Measurements from ENCODE around the gene SPACA6.
"Not testable (repeated sequence)": the region's sequence is repeated elsewhere in the genome, so short reads cannot be mapped to it uniquely, and the experiment has no call there.

SPACA6 gene

DNA sequence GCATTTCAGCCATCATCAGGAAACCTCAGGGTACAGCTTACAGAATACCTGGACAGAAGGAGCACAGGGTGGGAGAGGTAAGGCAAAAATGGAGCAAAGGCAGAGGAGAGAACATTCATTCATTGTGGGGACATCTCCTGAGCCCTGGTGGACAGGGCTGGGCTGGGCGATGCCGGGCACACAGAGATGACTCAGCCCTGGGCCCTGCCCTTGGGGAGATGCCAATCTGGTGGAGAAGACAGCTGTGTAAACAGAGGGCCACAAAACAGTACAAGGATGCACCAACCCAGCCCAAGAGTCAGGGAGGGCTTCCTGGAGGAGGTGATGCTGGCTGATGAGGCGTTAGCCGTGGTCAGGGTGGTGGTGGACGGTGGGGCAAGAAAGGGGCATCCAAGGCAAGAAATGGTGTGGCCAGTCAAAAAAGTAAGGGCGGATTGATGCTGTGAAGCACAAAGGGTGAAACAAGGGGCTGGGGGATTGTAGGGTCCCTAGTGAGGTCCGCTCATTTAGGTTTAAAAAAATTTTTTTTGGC, 34.3 kb downstream of the SPACA6 start:
- H3K4me3 ChIP-seq (ENCODE audit: low read depth, low read length), result no peak overlapping the region
- no peak for DNase-seq (ENCODE audit: low read depth)
- TF ChIP-seq CTCF (IDR thresholded peaks at IDR 0.05; ENCODE audit: low read depth, low read length, missing control alignments), result no peak
- in situ Hi-C loops (cut with HindIII; ENCODE audit: low sequenced_read_pairs), result no loop called here

DNA sequence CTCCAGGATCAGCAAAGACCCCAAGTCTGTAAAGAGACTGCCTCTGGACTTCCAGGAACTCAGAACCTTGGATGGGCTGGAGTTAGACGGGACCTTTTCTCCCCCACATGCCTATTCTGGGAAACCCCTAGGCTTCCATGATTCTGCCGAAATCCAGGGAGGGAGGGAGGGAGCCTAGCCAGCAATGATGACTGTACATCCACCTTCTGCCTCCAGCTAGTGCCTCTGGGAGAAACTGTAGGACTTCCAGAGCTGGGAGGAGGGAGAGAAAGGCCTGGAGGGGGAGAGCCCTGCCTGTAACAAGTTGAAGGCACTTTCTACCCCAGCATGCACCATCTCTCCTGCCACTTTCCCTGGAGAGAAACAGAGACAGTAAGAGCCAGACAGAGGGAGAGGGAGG, 36.7 kb downstream of the SPACA6 start:
- no peak for DNase-seq (ENCODE audit: low read depth)
- in situ Hi-C loops (cut with HindIII; ENCODE audit: low sequenced_read_pairs), result no loop called here
- no peak for TF ChIP-seq CTCF (IDR thresholded peaks at IDR 0.05; ENCODE audit: low read depth, low read length, missing control alignments)

DNA sequence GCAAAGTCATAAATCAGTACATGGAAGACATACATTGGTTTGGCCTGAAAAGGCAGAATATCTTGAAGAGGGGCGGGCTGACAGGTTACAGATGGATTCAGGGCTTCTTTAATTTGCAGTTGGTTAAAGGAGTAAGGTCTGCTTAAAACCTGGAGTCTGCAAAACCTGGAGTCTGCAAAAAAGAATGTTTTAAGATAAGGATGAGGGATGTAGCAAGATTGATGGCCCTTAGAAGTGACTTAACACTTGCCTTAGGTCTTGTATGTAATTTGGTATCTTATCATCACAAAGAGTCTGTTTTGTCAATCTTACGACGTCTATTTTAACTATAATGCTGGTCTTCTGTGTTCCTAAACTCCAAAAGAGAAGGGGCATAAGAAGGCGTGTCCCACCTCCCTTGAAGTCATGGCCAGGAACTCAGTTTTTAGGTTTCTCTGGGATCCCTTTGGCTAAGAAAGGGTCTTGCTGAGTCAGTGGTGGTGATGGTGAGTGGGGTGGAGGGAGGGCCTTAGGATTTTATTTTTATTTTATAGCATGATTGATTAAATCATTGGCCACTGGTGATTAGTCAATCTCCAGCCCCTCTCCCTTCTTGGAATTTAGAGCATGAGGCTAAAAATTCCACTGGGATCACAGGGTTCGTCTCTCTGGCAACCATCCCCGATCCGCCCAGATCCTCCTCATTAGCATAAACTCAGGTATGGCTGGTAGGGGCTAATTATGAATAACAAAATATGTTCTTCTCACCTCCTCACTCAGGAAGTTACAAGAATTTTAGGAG, 40.8 kb downstream of the SPACA6 start:
- no peak for TF ChIP-seq CTCF (IDR thresholded peaks at IDR 0.05; ENCODE audit: low read depth, low read length, missing control alignments)
- no peak for DNase-seq (ENCODE audit: low read depth)
- in situ Hi-C loops (cut with HindIII; ENCODE audit: low sequenced_read_pairs), result no loop called here
- no peak overlapping the region for H3K4me3 ChIP-seq (ENCODE audit: low read depth, low read length)

More for the DNA sequence above, 36.7 kb downstream of the SPACA6 start:
- no peak overlapping the region for H3K4me3 ChIP-seq (ENCODE audit: low read depth, low read length)

GRCh38 chr19:51735759-51736449, 42.8 kb downstream of the SPACA6 start:
- H3K4me3 ChIP-seq (ENCODE audit: low read depth, low read length), result no peak overlapping the region
- TF ChIP-seq CTCF (IDR thresholded peaks at IDR 0.05; ENCODE audit: low read depth, low read length, missing control alignments), result no peak
- in situ Hi-C loops (cut with HindIII; ENCODE audit: low sequenced_read_pairs), result no loop called here
- DNase-seq (ENCODE audit: low read depth), result peak; percentile 39

DNA sequence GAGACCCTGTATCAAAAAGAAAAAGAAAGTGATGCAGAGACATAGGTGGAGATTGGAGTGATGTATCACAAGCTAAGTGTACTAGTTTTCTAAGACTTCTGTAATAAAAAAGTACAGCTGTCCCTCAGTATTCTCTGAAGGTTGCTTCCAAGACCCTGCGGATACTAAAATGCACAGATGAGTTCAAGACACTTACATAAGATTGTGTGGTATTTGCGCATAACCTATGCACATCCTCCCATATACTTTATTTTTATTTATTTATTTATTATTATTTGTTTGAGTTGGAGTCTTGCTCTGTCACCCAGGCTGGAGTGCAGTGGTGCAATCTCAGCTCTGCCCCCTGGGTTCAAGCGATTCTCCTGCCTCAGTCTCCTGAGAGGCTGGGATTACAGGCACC, 44.3 kb downstream of the SPACA6 start:
- no peak for DNase-seq (ENCODE audit: low read depth)
- TF ChIP-seq CTCF (IDR thresholded peaks at IDR 0.05; ENCODE audit: low read depth, low read length, missing control alignments), result no peak
- H3K4me3 ChIP-seq (ENCODE audit: low read depth, low read length), result no peak overlapping the region
- in situ Hi-C loops (cut with HindIII; ENCODE audit: low sequenced_read_pairs), result no loop called here

DNA sequence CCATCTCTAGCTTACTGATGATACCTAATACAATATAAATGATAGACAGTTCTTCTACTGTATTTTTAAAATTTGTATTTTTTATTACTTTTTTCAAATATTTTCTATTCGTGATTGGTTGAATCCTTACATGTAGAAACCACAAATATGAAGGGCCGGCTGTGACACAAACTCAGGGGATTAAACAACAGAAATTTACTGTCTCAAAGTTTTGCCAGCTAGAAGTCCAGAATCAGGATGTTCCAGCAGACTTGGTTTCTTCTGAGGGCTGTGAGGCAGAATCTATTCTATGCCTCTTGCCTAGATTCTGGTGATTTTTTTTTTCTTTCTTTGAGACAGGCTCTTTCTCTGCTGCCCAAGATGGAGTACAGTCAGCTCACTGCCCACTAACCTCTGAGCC, 44.8 kb downstream of the SPACA6 start:
- TF ChIP-seq CTCF (IDR thresholded peaks at IDR 0.05; ENCODE audit: low read depth, low read length, missing control alignments), result no peak
- in situ Hi-C loops (cut with HindIII; ENCODE audit: low sequenced_read_pairs), result no loop called here

DNA sequence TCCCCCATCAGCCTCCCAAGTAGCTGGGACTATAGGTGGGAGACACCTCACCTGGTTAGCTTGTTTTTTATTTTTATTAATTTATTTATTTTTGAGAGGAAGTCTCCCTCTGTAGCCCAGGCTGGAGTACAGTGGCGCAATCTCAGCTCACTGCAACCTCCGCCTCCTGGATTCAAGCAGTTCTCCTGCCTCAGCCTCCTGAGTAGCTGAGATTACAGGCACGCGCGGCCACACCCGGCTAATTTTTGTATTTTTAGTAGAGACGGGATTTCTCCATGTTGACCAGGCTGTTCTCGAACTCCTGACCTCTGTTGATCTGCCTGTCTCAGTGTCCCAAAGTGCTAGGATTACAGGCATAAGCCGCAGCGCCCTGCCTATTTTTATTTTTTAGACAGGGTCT, 45.4 kb downstream of the SPACA6 start:
- DNase-seq (ENCODE audit: low read depth); in situ Hi-C loops (cut with HindIII; ENCODE audit: low sequenced_read_pairs); H3K4me3 ChIP-seq (ENCODE audit: low read depth, low read length): not testable (repeated sequence)

More for the DNA sequence above, 44.8 kb downstream of the SPACA6 start:
- H3K4me3 ChIP-seq (ENCODE audit: low read depth, low read length), result no peak overlapping the region
- no peak for DNase-seq (ENCODE audit: low read depth)
